Mucosa of descending colon (tissue), 3 donors: ENCODE results near the gene PRKCD. TPM values are rescaled to one million over a fixed set of nuclear protein-coding genes. Genes with fewer than 3 reads are reported as not detected.
A peak's percentile ranks its signal among the peaks of the same experiment; 100 is the strongest.
"Not testable (repeated sequence)": the region's sequence is repeated elsewhere in the genome, so short reads cannot be mapped to it uniquely, and the experiment has no call there.

ENCODE experiments used
- ATAC-seq: fragments of 200-7000 bp; cut with Tn5 transposase; one replicate; pipeline ENCODE4 v1.9.1; 2020; ENCODE audit warnings: mild to moderate bottlenecking, moderate library complexity
- DNase-seq, 3 donors: peaks; one replicate each; pipeline ENCODE4 v3.0.0-alpha.2; 2020
- H3K36me3 ChIP-seq: fragments of 200-600 bp; one replicate; pipeline ENCODE4 v1.8.0; 2021; ENCODE audit warnings: low read depth, mild to moderate bottlenecking
- H3K4me1 ChIP-seq: fragments of 200-600 bp; one replicate; pipeline ENCODE4 v1.8.0; 2021; ENCODE audit warnings: low read depth, mild to moderate bottlenecking
- H3K4me3 ChIP-seq: fragments of 200-600 bp; one replicate; pipeline ENCODE4 v1.8.0; 2021; ENCODE audit warnings: mild to moderate bottlenecking
- H3K9me3 ChIP-seq: fragments of 200-600 bp; one replicate; pipeline ENCODE4 v1.8.0; 2021; ENCODE audit warnings: mild to moderate bottlenecking
- CTCF ChIP-seq: fragments of 200-600 bp; IDR thresholded peaks from one replicate; pipeline ENCODE4 v1.8.0; 2022; ENCODE audit warnings: antibody characterized with exemption, mild to moderate bottlenecking
- intact Hi-C, 2 donors: fragments of 100-400 bp; cut with DNase I in 1 of 2; cut with micrococcal nuclease in 1 of 2; formaldehyde crosslinking; loops; one replicate each; pipeline versions ENCODE4 v1.11.0 to v1.11.1; 2022; cut with DNase I, micrococcal nuclease
- total RNA-seq, 3 donors: library from RNA; stranded (reverse); fragmentation: NEBNext Ultra II Directional in 2 of 3; extraction: Animal tissue kit (Norgen Biotek cat#: 25700) in 2 of 3; gene quantifications; one replicate each; pipeline versions ENCODE4 v1.2.1 to v1.2.4, GENCODE V29; 2021 to 2023
- donor health status: DM: no; HTN: no; CAD: no; lungs with moderate emphysema.
- donor health status: DM: no; HTN: no; CAD: no.
- donor health status: DM: no; HTN: yes; CAD: no.

Gene PRKCD
- total RNA-seq, 3 donors from 2014 or later: 46.8 to 87.9 (median 83.4) TPM

DNA sequence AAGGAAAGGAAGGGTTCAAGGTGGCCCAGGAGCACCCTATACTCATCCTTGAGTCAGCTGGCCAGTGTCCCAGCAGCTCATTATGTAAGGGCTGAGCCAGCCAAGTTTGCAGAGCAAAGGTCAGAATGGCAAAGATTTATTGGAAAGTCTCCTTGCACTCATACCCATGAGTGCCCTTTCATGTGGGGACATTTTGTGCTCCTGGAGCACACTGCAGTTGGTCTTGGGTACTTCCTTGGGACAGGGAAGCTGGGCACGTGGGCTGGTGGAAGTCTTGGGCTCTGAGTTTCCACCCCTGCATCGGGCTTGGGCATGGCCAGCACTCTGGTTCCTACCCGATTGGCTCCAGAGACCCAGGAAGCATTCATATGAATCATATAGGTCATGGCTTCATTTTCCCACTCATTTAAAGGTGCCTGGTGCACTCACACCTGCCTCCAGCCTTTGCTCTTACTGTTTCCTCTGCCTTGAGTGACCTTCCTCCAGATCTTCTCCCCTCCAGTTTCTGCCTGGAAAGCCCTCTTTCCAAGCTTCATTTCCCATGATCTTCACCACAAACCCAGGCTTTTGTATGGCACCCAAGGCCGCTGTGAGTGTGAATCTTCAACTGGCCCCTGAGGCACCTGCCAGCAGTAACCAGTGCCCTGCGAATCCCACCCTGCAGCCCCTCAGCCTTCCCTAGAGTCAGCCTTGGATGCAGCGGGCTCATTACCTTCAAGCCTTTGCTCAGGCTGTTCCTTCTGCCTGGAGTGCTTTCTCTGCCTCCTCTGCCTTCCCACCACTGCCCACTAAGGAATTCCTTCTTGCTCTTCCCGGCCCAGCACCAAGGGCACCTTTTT lies 10.5 kb upstream of the PRKCD start:
- peak; percentile 73 for ATAC-seq
- Histone ChIP-seq H3K36me3 (no peaks in the 10 kb centered on the region), H3K4me3 (no peak overlapping the region), H3K9me3 (no peaks in the 10 kb centered on the region), H3K4me1 (peaks cover 76% of the 10 kb centered on the region)
- intact Hi-C loops: no loop called here
- no peak for TF ChIP-seq CTCF
- DNase-seq: peak; percentile 77 to 89 (median 79)

DNA sequence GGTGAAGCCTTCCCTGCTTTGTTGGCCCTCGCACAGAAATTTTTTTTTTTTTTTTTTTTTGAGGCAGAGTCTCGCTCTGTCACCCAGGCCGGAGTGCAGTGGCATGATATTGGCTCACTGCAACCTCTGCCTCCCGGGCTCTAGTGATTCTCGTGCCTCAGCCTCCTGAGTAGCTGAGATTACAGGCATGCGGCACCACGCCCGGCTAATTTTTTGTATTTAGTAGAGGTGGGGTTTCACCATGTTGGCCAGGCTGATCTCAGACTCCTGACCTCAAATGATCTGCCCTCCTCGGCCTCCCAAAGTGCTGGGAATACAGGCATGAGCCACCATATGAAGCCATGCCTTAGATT lies 9.9 kb upstream of the PRKCD start:
- H3K4me3 ChIP-seq, ATAC-seq, intact Hi-C loops, H3K36me3 ChIP-seq, H3K9me3 ChIP-seq: not testable (repeated sequence)
- peak in 2 of 3 donors; percentile 24 to 31 for DNase-seq
- H3K4me1 ChIP-seq: peaks cover 76% of the 10 kb centered on the region

- no peak for DNase-seq
- Histone ChIP-seq H3K4me1 (peaks cover 76% of the 10 kb centered on the region), H3K9me3 (no peaks in the 10 kb centered on the region), H3K4me3 (no peak overlapping the region), H3K36me3 (no peaks in the 10 kb centered on the region)
- intact Hi-C loops: no loop called here
- no peak for ATAC-seq
- TF ChIP-seq CTCF: no peak
Observed at GRCh38 chr3:53151465-53151864, 9.5 kb upstream of the PRKCD start.

DNA sequence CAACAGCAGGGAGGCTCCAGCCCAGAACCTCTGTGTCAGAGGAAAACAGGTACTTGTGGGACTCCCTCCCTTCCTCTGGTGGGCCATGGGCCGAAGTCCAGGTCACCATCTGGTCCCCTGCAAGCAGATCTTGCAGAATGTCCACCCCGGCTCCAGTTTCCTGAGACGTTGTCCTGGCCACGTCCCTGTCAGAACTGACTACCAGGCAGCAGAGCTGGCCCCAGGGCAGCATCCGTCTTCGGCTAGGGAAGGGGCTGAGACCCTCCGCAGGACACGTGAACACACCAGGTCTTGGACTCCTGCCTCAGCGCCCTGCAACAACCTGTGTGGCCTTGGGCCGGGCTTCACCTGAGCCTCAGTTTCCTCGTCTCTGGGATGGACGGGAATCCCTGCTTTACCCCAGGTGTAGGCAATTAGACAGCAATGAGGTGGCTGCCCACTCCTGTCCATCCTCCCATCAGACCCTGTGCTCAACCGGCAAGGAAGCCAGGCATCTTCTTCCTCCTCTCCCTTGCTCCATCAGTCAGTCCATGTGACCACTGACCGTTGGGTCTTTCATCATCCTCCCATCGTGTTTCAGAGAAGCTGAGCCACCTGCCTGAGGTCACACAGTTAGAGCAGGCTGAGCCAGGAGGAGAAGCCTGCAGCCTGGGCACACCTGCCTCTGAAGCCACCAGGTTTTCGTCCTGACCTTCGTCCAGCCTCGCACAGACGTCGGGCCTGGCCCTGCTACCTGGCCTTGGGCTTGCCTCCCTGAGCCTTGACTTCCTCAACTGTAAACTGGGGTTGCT lies 8.9 kb upstream of the PRKCD start:
- intact Hi-C loops: no loop called here
- TF ChIP-seq CTCF: no peak
- no peaks in the 10 kb centered on the region for H3K9me3 ChIP-seq
- H3K4me3 ChIP-seq: no peak overlapping the region
- DNase-seq (peak in 2 of 3 donors; percentile 51 to 55), ATAC-seq (peak; percentile 2)
- H3K4me1 ChIP-seq: peaks cover 76% of the 10 kb centered on the region
- no peaks in the 10 kb centered on the region for H3K36me3 ChIP-seq

DNA sequence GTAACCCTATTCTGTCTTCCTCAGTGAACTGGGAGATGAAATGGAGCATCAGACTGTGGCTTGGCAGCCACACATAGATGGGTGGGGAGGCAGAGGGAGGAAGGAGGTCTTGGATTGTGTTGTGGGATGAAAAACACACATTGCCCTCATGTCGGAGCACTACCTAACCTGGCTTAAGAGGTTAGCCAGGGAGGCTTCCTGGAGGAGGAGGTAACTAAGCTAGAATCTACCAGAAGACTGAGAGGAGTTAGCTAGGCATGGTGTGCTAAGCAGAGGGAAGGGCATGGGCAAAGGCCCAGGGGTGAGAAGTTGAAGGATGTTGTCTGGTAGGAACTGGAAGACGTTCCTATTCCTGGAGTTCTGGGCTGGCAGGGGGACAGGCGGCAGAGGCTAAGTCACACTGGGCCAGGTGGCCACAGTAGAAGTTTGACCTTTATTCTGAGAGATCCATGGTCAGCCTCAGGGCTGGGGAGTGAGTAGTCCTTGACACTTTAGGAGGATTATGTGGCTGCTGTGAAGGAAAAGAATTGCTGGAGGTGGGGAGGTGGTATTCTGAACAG lies 7.7 kb upstream of the PRKCD start:
- intact Hi-C loops: no loop called here
- Histone ChIP-seq H3K4me1 (peaks cover 75% of the 10 kb centered on the region), H3K36me3 (no peaks in the 10 kb centered on the region), H3K9me3 (no peaks in the 10 kb centered on the region), H3K4me3 (no peak overlapping the region)
- ATAC-seq: no peak
- DNase-seq: peak in 1 of 3 donors; percentile 13
- no peak for TF ChIP-seq CTCF

DNA sequence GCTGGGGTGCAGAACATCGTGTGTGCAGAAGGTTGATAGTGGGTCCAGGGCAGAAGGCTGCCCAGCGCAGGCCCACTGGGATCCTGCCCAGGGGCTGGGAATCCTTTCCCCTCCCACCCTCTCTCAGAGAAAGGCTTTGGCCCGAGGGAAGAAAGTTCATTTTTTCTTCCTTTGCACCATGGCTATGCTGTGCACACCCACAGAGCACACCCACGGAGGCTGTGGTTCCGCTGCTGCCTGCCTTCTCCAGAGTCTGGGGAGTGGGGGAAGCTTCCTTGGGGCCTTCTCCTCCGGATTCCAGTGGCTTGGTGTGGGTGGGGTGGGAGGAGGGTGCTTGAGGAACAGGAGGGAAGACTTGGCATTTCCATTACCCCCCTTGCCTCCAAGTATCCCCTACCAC lies 7.0 kb upstream of the PRKCD start:
- TF ChIP-seq CTCF: no peak
- Histone ChIP-seq H3K4me1 (peaks cover 77% of the 10 kb centered on the region), H3K9me3 (no peaks in the 10 kb centered on the region), H3K4me3 (no peak overlapping the region), H3K36me3 (no peaks in the 10 kb centered on the region)
- ATAC-seq (no peak), DNase-seq (no peak)
- intact Hi-C loops: no loop called here
